ENCODE measurements around the gene DERL3.

GRCh38 chr22:23789121-23789520 lies 49.7 kb downstream of the DERL3 start:
- no peak for TF ChIP-seq CTCF (IDR thresholded peaks at IDR 0.05; ENCODE audit: borderline replicate concordance, extremely low read depth, low read length, poor library complexity, severe bottlenecking)
- no peak for TF ChIP-seq EZH2 (IDR thresholded peaks at IDR 0.05; ENCODE audit: borderline replicate concordance, low read depth, low read length, severe bottlenecking)
